Hematopoietic multipotent progenitor cell treated with erythropoietin and hydrocortisone succinate and interleukin-3 and kit ligand, for 15 days (in vitro differentiated cells): ENCODE data around the gene HNRNPC.
A peak's percentile ranks its signal among the peaks of the same experiment; 100 is the strongest.
"Not testable (repeated sequence)": the region's sequence is repeated elsewhere in the genome, so short reads cannot be mapped to it uniquely, and the experiment has no call there.

Source experiments
- DNase-seq: peaks from one replicate; pipeline ENCODE4 v3.0.0-alpha.2; 2015; ENCODE audit warnings: low spot score

HNRNPC gene

GRCh38 chr14:21244544-21244943 is 24.7 kb downstream of the HNRNPC start:
- DNase-seq: no peak

GRCh38 chr14:21241218-21241819 is 27.9 kb downstream of the HNRNPC start:
- peak; percentile 67 for DNase-seq

DNA sequence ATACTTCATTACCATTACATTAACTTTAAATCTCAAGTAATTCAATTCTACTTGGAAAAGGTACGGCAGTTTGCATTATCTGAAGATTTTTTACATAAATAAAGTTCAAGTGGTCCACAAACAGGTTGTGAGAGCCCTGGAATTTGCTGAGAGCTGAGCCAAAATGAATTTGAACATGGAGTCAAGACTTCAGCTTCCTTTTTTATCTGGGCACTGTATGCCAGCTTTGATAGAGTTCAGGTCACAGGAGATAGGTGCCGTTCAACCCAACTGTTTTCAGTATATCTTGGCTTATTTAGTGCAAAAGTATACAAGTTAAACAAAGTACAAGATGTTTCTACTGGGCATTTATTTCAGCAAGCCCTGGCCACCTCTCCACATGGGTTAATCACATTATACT is 28.8 kb downstream of the HNRNPC start:
- no peak for DNase-seq

GRCh38 chr14:21238823-21239518 is 30.3 kb downstream of the HNRNPC start:
- no peak for DNase-seq

DNA sequence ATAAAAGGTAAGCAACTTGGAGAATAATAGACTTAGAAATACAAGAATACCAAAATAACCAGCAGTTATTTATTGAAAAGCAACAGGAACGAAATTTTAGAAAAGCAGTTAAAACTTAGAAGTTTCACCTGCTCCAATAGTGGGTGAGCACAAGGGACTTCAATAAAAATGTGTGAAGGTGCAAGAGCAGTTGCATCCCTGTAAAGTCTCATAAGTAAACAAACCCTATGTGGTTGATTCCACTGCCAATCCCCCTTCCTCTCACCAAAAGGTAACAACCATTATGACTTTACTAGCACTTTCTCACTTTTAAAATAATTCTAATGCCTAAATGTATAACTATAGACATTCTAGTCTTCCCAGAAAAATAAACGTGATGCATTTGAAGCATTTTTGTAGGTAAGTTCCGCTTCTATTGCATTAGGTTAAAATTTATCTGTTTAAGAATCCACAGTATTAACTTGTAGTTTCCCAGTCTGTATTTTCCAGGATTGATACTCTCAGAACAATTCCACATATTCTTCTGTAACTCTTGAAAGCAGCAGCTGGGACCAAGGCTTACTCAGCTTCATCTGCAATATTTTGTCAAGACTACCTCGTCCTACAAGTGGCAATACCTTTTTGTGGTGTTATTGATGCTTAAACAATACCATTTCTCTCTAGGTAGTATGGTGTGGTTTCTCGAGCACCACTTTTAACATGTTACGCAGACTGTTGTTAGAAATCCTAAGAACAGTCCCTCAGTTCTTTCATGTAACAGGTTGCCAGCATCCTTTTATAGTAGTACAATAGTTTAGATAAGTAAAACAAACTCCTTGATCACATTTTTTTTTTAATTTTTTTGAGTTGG is 32.1 kb downstream of the HNRNPC start:
- no peak for DNase-seq

DNA sequence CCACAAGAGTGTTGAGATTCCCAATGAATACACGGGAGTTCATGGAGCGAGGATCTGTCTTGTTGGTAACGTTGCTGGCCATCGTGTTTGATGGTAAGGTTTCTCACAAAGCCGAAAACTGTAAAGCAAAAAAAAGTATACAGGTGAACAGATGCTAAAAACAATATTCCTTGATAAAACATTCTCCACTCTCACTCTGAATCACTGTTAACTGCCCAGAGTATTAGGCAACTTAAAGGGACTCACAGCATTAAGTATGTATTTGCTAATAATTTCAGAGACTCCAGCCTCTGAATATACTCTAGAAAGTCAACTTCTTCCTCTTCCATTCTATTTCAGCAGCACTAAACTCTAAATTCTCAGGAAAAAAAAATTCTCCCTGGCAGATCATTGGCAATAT is 35.1 kb downstream of the HNRNPC start:
- no peak for DNase-seq

GRCh38 chr14:21233457-21234076 is 35.7 kb downstream of the HNRNPC start:
- DNase-seq: no peak

DNA sequence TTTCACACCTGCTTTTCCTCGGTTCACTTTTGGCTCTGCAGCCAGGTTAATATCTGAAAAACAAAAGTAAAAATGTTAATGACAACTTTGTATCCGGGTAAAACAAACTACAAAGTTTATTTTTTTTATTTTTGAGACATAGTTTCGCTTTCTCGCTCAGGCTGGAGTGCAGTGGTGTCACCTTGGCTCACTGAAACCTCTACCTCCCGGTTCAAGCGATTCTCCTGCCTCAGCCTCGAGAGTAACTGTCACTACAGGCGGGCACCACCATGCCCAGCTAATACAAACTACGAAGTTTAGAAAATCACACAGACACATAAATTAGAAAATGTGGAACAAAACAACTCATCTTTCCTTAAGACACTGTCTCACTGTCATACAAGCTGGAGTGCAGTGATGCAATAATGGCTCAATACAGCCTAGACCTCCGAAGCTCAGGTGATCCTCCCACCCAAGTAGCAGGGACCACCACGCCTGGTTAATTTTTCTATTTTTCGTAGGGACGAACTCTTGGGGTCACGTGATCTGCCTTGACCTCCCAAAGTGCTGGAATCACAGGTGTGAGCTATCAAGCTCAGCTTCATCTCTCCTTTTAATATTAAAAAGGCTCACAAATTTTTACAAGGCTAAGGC is 38.1 kb downstream of the HNRNPC start:
- no peak for DNase-seq

GRCh38 chr14:21229821-21230220 is 39.4 kb downstream of the HNRNPC start:
- no peak for DNase-seq

DNA sequence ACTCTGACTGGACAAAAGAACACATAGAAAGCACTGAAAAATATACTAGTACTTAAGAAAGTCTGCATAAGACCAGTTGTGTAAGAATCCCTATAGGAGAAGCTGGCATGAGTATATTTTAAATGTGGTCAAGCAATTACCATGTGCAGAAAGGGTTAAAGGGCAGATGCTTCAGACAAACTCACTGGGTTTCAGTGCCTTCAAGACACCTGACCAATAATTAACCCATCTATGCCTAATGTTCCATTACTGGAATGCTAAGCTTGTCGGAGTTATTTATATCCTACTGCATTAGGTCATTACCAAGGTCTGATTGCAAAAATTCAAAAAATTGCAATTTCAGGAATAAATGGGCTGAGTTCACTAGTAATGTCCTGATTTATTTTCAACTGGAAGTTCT is 41.3 kb downstream of the HNRNPC start:
- DNase-seq: no peak

GRCh38 chr14:21227150-21227549 is 42.1 kb downstream of the HNRNPC start:
- no peak for DNase-seq

GRCh38 chr14:21226467-21226866 is 42.8 kb downstream of the HNRNPC start:
- DNase-seq: no peak

DNA sequence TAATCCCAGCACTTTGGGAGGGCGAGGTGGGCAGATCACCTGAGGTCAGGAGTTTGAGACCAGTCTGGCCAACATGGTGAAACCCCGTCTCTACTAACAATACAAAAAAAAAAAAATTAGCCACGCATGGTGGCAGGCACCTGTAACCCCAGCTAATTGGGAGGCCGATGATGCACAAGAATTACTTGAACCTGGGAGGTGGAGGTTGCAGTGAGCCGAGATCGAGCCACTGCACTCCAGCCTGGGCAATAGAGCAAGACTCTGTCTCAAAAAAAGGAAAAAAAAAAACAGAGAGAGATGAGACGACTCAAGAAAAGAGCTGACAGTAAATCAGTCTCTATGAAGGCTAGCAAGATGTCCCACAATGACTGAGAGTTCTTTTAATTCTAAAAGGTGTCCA is 44.1 kb downstream of the HNRNPC start:
- DNase-seq: not testable (repeated sequence)

DNA sequence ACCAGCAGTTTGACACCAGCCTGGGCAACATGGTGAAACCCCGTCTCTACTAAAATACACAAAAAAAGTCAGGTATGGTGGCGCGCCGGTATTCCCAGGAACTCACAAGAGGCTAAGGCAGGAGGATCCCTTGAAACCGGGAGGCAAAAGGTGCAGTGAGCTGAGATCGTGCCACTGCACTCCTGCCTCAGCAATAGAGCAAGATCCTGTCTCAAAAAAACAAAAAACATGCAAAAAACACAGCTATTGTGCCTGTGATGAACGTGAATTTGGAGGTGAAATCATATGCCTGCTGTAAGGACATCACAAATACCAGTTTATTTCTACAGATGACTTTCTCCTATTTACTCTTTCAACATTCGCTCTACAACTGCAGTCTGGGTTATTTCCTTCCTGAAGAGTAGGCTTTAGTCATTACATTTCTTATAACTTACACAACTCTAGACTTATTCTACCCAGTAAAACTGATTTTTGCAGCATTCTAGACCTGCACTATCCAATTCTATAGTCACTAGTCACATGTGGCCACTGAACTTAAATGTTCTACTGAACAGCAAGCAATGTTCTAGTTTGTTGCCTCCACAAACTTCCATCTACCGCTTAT is 48.3 kb downstream of the HNRNPC start:
- DNase-seq: no peak

- no peak for DNase-seq
Observed at GRCh38 chr14:21219561-21220111, 49.6 kb downstream of the HNRNPC start.

DNA sequence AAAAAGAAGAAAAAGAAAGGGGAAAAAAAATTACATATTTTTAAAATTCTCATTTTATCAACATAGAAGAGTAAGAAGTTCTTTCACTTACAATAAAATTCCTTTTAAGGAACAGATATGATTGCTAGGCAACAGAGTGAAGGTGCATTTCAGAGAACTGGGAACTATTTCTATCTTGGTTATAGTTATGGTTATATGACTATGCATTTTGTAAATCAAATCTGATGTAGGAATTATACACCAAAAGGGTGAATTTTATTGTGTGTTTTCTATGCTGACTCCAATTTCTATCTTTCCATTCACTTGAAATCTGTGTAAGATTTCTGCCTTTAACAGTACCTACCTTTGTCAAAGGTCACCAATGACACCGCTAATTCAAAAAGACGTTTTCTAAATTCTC is 50.1 kb downstream of the HNRNPC start:
- DNase-seq: no peak

DNA sequence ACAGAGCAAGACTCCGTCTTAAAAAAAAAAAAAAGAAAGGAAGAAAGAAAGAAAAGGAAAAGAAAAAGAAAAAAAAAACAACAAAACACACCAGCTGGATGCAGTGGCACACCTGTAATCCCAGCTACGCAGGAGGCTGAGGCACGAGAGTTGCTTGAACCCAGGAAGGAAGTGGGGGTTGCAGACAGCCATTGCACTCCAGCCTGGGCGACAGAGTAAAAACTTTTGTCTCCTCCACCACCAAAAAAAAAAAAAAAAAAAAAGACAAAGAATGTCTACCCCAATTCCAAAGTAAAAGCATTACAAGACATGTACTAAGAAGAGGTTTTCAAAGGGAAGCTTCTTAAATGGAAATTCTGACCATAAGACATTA is 53.4 kb downstream of the HNRNPC start:
- no peak for DNase-seq

GRCh38 chr14:21215130-21215878 is 53.9 kb downstream of the HNRNPC start:
- no peak for DNase-seq

DNA sequence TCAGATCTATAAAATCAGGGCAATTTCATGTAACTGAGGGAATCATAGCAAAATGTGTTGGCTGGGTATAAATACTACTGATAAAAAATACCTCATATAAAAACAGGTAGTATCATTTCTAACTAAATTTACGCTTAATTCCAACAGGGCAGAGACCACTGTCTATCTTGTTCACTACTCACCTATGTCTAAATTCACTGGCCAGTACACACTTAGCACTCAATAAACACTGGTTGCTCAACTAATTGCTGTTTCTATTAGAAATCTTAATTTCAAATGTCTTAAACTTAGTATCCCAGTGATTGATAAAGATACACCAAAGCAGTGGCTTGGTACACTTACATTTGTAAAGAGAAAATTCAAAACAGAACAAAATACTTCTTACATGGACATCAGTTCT is 55.6 kb downstream of the HNRNPC start:
- DNase-seq: no peak

GRCh38 chr14:21212824-21213223 is 56.4 kb downstream of the HNRNPC start:
- DNase-seq: not testable (repeated sequence)

- no peak for DNase-seq
Observed at GRCh38 chr14:21211509-21211908, 57.7 kb downstream of the HNRNPC start.
